Spinal cord (tissue), 10 donors: ENCODE data around the gene KSR2. TPM values are rescaled to one million over a fixed set of nuclear protein-coding genes. Genes with fewer than 3 reads are reported as not detected.

ENCODE experiments used
- DNase-seq, 6 donors: peaks; one replicate each; pipeline versions ENCODE4 v3.0.0 to v3.0.0-alpha.2; 2013 to 2015; ENCODE audit warnings: low spot score in 6 of 6, low read depth in 4 of 6
- H3K27ac ChIP-seq: one replicate; pipeline ENCODE4 v1.5.1; 2013; ENCODE audit warnings: low read depth, low read length, control low read depth
- H3K27me3 ChIP-seq: one replicate; pipeline ENCODE4 v1.6.1; 2013; ENCODE audit warnings: low read length; ENCODE audit not compliant: control insufficient read depth, insufficient read depth
- H3K36me3 ChIP-seq: one replicate; pipeline ENCODE4 v1.6.1; 2013; ENCODE audit warnings: low read length; ENCODE audit not compliant: control insufficient read depth, insufficient read depth
- H3K4me1 ChIP-seq: one replicate; pipeline ENCODE4 v1.6.1; 2013; ENCODE audit warnings: low read length; ENCODE audit not compliant: control insufficient read depth, insufficient read depth
- H3K4me3 ChIP-seq: one replicate; pipeline ENCODE4 v1.5.1; 2013; ENCODE audit warnings: low read depth, low read length, control low read depth
- H3K9me3 ChIP-seq: one replicate; pipeline ENCODE4 v1.6.1; 2013; ENCODE audit warnings: low read length; ENCODE audit not compliant: control insufficient read depth, insufficient read depth
- WGBS: methylation state at CpG from one replicate; pipeline ENCODE4 v1.1.5; 2013; ENCODE audit warnings: missing lambda C conversion rate; ENCODE audit not compliant: insufficient coverage; 5-methylcytosine and 5-hydroxymethylcytosine counted together
- polyA plus RNA-seq, 2 donors: library from polyadenylated mRNA; unstranded; fragments of 120-200 nt; gene quantifications; one replicate each; pipeline ENCODE4 v1.2.1, GENCODE V29; 2013; ENCODE audit not compliant: insufficient read length in 2 of 2
- total RNA-seq, 2 donors: library from RNA; depleted of rRNA in 1 of 2; stranded (reverse); fragments of 120-200 nt in 1 of 2; fragments of >200 nt in 1 of 2; gene quantifications; one replicate each; pipeline versions ENCODE4 v1.2.3 to v1.2.4, GENCODE V29; 2013 to 2014
- donor health status: healthy.

The KSR2 gene
- total and polyA plus RNA-seq, 4 donors = 2.5 to 10.0 (median 5.6) TPM

GRCh38 chr12:117662620-117663395, 306.0 kb downstream of the KSR2 start:
- H3K9me3 ChIP-seq = no peaks in the 10 kb centered on the region
- no peak overlapping the region for H3K4me3 ChIP-seq
- DNase-seq = no peak
- no peak overlapping the region for H3K27ac ChIP-seq
- peaks cover 5% of the 10 kb centered on the region for H3K36me3 ChIP-seq
- H3K27me3 ChIP-seq = no peaks in the 10 kb centered on the region
- 70% methylated on average over 4 of the region's 8 CpGs for WGBS
- no peaks in the 10 kb centered on the region for H3K4me1 ChIP-seq

DNA sequence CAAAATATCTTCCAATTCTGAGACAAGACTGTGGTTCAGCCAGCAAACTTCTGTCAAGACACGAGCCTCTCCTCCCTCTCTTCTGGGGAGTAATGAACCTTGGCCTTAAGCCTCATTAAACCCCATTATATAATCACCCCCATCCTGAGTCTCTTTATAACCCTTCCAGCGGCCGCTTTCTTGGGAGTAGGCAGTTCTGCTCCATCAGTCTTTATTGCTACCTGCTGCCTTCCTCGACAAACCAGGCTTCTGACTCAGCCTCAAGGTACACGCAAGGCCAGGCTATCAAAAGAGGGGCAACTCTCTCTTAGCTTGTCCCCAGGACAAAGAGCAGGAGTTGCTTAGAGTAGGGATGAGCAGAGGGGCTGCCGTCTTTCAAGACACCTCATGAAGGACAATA, 306.6 kb downstream of the KSR2 start:
- 48% methylated on average over 4 of the region's 6 CpGs for WGBS
- DNase-seq = peak in 1 of 6 donors; percentile 79

DNA sequence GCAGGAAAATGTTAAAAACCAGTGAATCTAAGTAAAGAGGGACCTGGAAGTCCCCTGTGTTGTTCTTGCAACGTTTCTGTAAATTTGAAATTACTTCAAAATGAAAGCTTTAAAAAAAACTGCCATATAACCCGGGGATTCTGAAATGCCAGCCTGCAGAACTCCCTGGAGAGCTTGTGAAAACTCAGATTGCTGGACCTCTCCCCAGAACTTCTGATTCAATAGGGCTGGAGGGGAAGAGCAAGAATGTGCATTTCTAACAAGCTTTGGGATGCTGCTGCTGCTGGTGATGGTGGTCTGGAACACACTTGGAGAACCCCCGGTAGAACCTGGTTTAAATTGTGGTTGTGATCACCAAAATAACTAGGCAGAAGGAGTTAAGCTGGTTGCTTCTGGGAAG, 307.3 kb downstream of the KSR2 start:
- no peak overlapping the region for H3K27ac ChIP-seq
- H3K36me3 ChIP-seq = no peaks in the 10 kb centered on the region
- H3K4me1 ChIP-seq = no peaks in the 10 kb centered on the region
- H3K4me3 ChIP-seq = no peak overlapping the region
- no peaks in the 10 kb centered on the region for H3K27me3 ChIP-seq
- WGBS = 100% methylated on average over 1 of the region's 3 CpGs
- DNase-seq = no peak
- no peaks in the 10 kb centered on the region for H3K9me3 ChIP-seq

More for the DNA sequence above, 306.6 kb downstream of the KSR2 start:
- Histone ChIP-seq H3K36me3 (peaks cover 2% of the 10 kb centered on the region), H3K27ac (no peak overlapping the region), H3K27me3 (no peaks in the 10 kb centered on the region), H3K9me3 (no peaks in the 10 kb centered on the region), H3K4me3 (no peak overlapping the region), H3K4me1 (no peaks in the 10 kb centered on the region)

DNA sequence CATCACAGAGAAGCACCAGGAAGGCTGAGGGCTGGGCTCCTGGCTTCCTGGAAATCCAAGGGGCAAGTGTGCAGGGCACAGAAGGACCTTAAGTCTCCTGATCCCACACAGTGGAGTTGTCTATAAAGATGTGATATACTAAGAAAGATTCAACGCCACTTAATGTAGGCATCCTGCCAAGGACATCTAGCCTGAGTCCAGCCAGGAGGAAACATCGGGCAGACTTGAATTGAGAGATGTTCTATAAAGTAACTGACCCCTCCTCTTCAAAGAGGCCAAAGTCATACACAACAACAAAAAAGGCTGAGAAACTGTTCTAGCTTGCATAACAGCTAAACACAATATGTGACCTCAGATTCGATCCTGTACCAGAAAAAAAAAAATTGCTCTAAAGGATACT, 307.9 kb downstream of the KSR2 start:
- no CpG with 5 or more reads among the region's 3 CpGs for WGBS
- no peaks in the 10 kb centered on the region for H3K36me3 ChIP-seq
- no peaks in the 10 kb centered on the region for H3K9me3 ChIP-seq
- no peaks in the 10 kb centered on the region for H3K27me3 ChIP-seq
- no peak overlapping the region for H3K27ac ChIP-seq
- H3K4me3 ChIP-seq = no peak overlapping the region
- DNase-seq = no peak
- H3K4me1 ChIP-seq = no peaks in the 10 kb centered on the region

GRCh38 chr12:117658226-117658625, 310.6 kb downstream of the KSR2 start:
- H3K27me3 ChIP-seq = no peaks in the 10 kb centered on the region
- H3K36me3 ChIP-seq = no peaks in the 10 kb centered on the region
- 80% methylated on average over 1 of the region's 2 CpGs for WGBS
- no peaks in the 10 kb centered on the region for H3K9me3 ChIP-seq
- no peak overlapping the region for H3K27ac ChIP-seq
- H3K4me1 ChIP-seq = no peaks in the 10 kb centered on the region
- no peak overlapping the region for H3K4me3 ChIP-seq
- no peak for DNase-seq

GRCh38 chr12:117649796-117650195, 319.0 kb downstream of the KSR2 start:
- H3K27me3 ChIP-seq = peaks cover 3% of the 10 kb centered on the region
- peaks cover 8% of the 10 kb centered on the region for H3K4me1 ChIP-seq
- DNase-seq = no peak
- no peak overlapping the region for H3K4me3 ChIP-seq
- H3K9me3 ChIP-seq = no peaks in the 10 kb centered on the region
- H3K27ac ChIP-seq = no peak overlapping the region
- H3K36me3 ChIP-seq = no peaks in the 10 kb centered on the region

- H3K4me1 ChIP-seq = peaks cover 8% of the 10 kb centered on the region
- DNase-seq = peak in 2 of 6 donors; percentile 45 to 88
- peaks cover 3% of the 10 kb centered on the region for H3K27me3 ChIP-seq
- 33% methylated on average over 5 of the region's 7 CpGs for WGBS
- H3K36me3 ChIP-seq = no peaks in the 10 kb centered on the region
- no peaks in the 10 kb centered on the region for H3K9me3 ChIP-seq
- no peak overlapping the region for H3K4me3 ChIP-seq
- H3K27ac ChIP-seq = no peak overlapping the region
Measured at GRCh38 chr12:117646520-117646919, 322.3 kb downstream of the KSR2 start.

DNA sequence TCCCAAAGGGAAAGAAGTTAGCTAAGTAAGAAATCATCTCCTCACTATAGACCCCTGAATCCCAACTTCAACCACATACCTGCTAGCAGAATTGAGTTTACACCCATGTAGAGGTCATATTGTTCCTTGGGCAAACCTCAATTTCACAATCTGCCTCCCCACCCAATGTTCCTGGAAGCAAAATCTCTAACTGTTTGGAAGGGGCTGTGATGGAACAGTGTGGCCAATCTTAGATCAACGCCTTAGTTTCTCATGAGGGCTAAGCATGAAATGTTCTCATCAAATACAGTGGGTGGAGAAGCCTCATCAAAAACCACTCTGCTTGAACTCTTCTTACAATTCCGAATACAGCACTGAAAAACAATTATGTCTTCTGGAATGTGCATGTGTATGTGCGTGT, 323.3 kb downstream of the KSR2 start:
- H3K4me1 ChIP-seq = peaks cover 8% of the 10 kb centered on the region
- H3K4me3 ChIP-seq = no peak overlapping the region
- no CpG with 5 or more reads among the region's 3 CpGs for WGBS
- no peak for DNase-seq
- H3K27me3 ChIP-seq = peaks cover 3% of the 10 kb centered on the region
- no peaks in the 10 kb centered on the region for H3K36me3 ChIP-seq
- H3K27ac ChIP-seq = no peak overlapping the region
- no peaks in the 10 kb centered on the region for H3K9me3 ChIP-seq

GRCh38 chr12:117643971-117644370, 324.8 kb downstream of the KSR2 start:
- no peaks in the 10 kb centered on the region for H3K36me3 ChIP-seq
- peaks cover 3% of the 10 kb centered on the region for H3K27me3 ChIP-seq
- WGBS = 83% methylated on average over 2 of the region's 4 CpGs
- H3K4me1 ChIP-seq = peaks cover 8% of the 10 kb centered on the region
- no peaks in the 10 kb centered on the region for H3K9me3 ChIP-seq
- H3K27ac ChIP-seq = no peak overlapping the region
- no peak overlapping the region for H3K4me3 ChIP-seq
- DNase-seq = no peak

DNA sequence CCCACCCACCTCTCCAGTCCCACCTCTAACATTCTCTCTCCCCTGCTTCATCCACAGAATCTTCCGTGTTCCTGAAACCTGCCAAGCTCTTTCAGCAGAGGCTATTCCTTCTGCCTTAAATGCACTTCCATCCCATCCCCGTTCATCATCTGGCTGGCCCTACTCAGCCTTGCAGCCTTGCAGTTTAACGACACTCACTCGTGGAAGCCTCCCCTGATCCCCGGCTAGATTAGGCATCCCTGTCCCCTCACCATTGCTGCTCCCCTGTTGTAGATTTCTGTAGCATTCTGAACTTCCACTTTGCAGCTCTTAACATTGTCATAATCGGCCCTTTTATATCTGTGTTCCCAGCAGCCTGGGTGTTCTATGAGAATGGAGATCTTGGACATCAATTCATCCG, 326.9 kb downstream of the KSR2 start:
- Histone ChIP-seq H3K27me3 (no peaks in the 10 kb centered on the region), H3K4me3 (no peak overlapping the region), H3K4me1 (peaks cover 8% of the 10 kb centered on the region), H3K9me3 (peaks cover 2% of the 10 kb centered on the region), H3K27ac (no peak overlapping the region), H3K36me3 (no peaks in the 10 kb centered on the region)
- WGBS = 83% methylated on average over 6 of the region's 7 CpGs
- DNase-seq = no peak
